Stimulated activated CD4-positive, alpha-beta T cell treated with anti-CD3 and anti-CD28 coated beads, Interleukin-12 subunit alpha, Interleukin-12 subunit beta, amount 100 ng/mL, for 4 hours (primary cell): ENCODE measurements around the gene CAMTA1.
"Not testable (repeated sequence)": the region's sequence is repeated elsewhere in the genome, so short reads cannot be mapped to it uniquely, and the experiment has no call there.

ENCODE experiments used
- DNase-seq: peaks from one replicate; pipeline ENCODE4 v3.0.0-alpha.2; 2020

The CAMTA1 gene

DNA sequence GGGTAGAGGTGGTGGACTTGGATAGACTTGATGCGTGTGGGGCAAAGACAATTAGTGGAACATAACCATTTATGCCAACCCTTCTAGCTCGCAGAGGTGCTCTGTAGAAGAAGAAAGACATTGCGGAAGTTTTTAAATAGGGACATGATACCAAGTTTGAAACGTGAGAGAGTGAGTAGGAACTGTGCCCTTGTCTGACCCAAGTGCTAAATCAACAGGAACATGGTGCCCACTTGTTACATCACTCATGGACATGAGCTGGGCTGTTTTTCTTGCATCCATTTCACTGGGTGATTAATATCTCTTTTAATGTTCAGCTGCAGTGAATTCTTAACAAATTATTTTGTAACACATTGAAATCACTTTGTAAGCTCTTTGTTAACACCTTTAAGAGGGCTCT lies 577.7 kb downstream of the CAMTA1 start:
- DNase-seq, result no peak

- DNase-seq, result no peak
Measured at GRCh38 chr1:7363450-7363849, 578.2 kb downstream of the CAMTA1 start.

GRCh38 chr1:7365706-7366105 lies 580.5 kb downstream of the CAMTA1 start:
- DNase-seq, result no peak

DNA sequence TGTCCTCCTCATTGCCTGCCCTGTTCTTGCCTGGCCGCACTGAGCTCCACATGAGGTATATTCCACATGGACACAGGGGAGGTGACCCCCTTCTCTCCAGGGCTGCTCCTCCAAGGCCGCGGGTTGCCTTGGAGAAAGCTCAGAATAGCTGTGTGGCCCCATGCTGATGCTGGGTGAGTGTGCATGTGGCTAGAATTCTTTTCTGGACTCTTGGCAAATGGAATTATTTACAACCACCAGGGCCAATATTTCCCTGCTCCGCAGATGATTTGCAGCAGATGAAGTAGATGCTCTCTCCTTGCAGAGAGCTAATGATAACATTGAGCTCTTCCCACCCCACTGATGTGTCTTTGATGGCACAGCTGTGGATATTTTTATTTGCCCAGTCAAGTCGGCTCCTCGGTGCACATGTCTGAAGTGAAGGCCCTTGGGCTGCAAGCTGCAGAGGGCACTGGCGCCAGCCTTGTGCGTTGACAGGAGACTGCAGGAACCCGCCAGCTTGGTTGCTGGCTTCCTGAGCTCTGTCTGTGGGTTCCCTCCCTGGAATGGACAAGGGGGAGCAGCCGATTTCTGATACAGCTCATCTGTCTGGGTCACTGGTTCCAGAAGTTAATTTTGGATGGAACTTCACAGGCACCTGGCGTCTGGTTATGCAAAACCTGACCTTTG lies 581.2 kb downstream of the CAMTA1 start:
- no peak for DNase-seq

- no peak for DNase-seq
Measured at GRCh38 chr1:7366955-7367665, 581.9 kb downstream of the CAMTA1 start.

- no peak for DNase-seq
Measured at GRCh38 chr1:7369866-7370265, 584.6 kb downstream of the CAMTA1 start.

- DNase-seq, result no peak
Measured at GRCh38 chr1:7371926-7372325, 586.7 kb downstream of the CAMTA1 start.

GRCh38 chr1:7372477-7373120 lies 587.3 kb downstream of the CAMTA1 start:
- no peak for DNase-seq

DNA sequence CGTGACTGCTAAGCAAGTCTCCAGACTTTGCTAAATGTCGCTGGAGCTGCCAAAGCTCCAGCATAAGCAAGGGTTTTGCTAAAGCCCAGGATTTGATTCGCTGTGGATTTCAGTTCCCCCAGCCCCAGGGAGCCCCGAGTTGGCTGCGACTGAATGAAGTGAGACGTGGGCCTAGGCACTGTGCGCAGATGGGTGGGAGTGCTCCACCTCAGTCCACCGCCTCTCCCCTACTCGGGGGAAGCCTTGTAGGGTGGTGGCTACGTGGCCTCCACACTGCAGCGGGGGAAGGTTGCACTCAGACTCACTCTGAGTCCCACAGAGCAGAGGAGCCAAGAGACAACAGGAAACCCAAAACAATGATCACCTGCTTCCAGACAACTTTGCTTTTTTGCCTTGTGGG lies 588.0 kb downstream of the CAMTA1 start:
- no peak for DNase-seq

GRCh38 chr1:7373876-7374562 lies 588.8 kb downstream of the CAMTA1 start:
- DNase-seq, result no peak

GRCh38 chr1:7374563-7375160 lies 589.4 kb downstream of the CAMTA1 start:
- DNase-seq, result no peak

- no peak for DNase-seq
Measured at GRCh38 chr1:7375329-7375728, 590.1 kb downstream of the CAMTA1 start.

GRCh38 chr1:7375781-7376660 lies 590.8 kb downstream of the CAMTA1 start:
- no peak for DNase-seq

DNA sequence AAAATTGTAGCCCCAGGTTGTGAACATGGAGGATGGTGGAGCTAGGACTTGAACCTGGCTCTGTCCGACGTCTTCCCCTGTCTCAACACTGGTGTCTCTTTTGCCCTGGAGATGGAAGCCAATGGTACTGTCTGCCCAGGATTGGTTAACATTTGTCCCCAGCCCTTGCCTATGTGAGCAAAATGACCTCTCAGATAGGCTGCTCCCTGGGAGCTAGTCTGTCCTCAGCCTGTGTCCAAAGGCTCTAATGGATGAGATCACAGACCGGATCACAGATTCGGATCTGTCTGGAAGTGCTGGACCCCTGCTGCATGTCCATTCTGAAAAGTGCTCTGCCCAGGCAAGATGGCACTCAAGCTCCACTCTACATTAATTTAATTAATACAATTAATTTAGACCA lies 591.4 kb downstream of the CAMTA1 start:
- DNase-seq, result no peak

GRCh38 chr1:7378346-7379130 lies 593.3 kb downstream of the CAMTA1 start:
- no peak for DNase-seq

GRCh38 chr1:7379441-7379971 lies 594.3 kb downstream of the CAMTA1 start:
- DNase-seq, result no peak

DNA sequence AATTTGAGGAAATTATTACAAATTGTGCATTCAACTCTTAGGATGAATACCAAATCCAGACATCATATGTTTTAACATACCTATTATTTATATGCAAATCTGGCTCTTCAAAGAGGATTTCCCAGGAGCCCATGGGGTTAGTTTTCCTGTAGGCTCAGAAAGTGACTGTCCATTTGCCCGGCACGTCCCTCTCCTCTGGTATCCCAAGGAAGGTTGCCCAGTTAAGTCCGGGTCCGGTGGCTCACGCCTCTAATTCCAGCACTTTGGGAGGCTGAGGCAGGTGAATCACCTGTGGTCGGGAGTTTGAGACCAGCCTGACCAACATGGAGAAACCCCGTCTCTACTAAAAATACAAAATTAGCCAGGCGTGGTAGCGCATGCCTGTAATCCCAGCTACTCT lies 594.8 kb downstream of the CAMTA1 start:
- DNase-seq, result not testable (repeated sequence)

DNA sequence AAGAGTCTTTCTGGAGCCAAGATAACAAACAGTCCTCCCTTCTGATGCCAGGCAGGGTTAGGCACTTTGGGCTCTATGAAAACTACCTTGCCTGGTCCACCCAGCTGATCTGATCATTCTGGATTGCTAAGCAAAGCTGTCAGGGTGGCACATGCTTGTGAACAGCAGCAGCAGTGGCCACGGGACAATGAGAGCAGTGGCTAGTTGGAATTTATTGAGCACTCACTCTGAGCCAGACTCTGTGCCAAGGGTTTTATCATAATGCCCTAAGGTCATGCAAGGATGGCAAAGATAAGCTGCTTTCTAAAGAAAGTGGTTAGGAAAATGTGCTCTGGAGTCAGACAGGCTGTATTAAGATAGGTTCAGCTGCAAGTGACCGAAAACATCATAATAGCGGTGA lies 595.5 kb downstream of the CAMTA1 start:
- no peak for DNase-seq

GRCh38 chr1:7381729-7382128 lies 596.5 kb downstream of the CAMTA1 start:
- not testable (repeated sequence) for DNase-seq

DNA sequence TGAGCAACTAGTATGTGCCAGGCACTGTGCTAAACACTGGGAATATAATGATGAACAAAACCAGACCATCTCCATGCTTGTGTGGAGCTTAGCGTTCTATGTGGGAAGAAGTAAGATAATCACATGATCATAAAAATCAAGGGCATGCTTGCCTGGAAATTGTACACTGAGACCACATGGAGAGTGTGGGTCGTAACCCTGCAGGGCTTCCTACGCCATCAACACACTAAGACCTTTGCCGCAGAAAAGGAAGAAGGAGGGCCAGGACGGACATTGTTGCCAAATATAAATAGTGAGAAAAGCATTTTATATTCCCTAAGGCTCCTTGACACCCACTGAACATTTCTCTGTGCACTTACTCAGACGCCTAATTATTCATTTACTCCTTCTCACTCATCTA lies 597.7 kb downstream of the CAMTA1 start:
- no peak for DNase-seq
